PC-3 (cell line): Measurements from ENCODE around the gene AVPI1.

Experiments
- EZH2 ChIP-seq: fragments of 300-600 bp; sonication (generic); IDR thresholded peaks from one replicate; pipeline ENCODE4 v1.6.1; 2017; ENCODE audit warnings: antibody characterized with exemption, mild to moderate bottlenecking, low read length; ENCODE audit not compliant: unreplicated experiment
- EZH2phosphoT487 ChIP-seq: fragments of 300-600 bp; sonication (generic); IDR thresholded peaks from 2 replicates; pipeline ENCODE4 v1.6.1; 2018; ENCODE audit warnings: mild to moderate bottlenecking, antibody characterized with exemption, low read length, borderline replicate concordance
- TF ChIP-seq, protein P1 (sequence below): fragments of 300-600 bp; sonication (generic); conservative IDR thresholded peaks from 2 replicates; pipeline ENCODE4 v1.5.1; 2017; ENCODE audit warnings: antibody characterized with exemption, low read depth, mild to moderate bottlenecking, low read length

DNA sequence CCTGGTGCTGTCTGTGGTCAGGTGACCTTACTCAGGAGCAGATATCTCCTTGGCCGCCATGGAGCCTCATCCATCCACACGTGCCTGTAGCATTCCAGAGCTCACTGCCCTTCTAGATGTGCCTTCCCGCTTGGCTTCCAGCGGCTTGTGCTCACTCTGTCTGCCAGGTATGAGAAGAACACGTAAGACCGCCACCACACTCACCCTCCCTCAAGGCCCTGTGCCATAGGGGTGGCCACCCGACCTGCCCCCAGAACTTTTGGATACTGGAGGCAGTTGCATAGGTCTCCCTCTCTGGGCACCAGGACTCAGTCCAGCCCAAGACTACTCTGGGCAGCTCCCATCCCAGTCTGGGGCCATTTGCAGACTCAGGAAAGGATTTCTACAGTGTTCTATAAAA is 30.6 kb upstream of the AVPI1 start:
- TF ChIP-seq EZH2phosphoT487 (no peak), EZH2 (no peak)
- TF ChIP-seq, protein P1, sequence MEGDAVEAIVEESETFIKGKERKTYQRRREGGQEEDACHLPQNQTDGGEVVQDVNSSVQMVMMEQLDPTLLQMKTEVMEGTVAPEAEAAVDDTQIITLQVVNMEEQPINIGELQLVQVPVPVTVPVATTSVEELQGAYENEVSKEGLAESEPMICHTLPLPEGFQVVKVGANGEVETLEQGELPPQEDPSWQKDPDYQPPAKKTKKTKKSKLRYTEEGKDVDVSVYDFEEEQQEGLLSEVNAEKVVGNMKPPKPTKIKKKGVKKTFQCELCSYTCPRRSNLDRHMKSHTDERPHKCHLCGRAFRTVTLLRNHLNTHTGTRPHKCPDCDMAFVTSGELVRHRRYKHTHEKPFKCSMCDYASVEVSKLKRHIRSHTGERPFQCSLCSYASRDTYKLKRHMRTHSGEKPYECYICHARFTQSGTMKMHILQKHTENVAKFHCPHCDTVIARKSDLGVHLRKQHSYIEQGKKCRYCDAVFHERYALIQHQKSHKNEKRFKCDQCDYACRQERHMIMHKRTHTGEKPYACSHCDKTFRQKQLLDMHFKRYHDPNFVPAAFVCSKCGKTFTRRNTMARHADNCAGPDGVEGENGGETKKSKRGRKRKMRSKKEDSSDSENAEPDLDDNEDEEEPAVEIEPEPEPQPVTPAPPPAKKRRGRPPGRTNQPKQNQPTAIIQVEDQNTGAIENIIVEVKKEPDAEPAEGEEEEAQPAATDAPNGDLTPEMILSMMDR: no peak
